Testis (tissue), 3 donors: ENCODE results near the gene ASPM. TPM values are rescaled to one million over a fixed set of nuclear protein-coding genes. Genes with fewer than 3 reads are reported as not detected.

Source experiments
- DNase-seq: peaks from one replicate; pipeline ENCODE4 v3.0.0-alpha.2; 2019
- H3K27ac ChIP-seq, 2 donors: fragments of 200-600 bp; sonication (generic); one replicate each; pipeline ENCODE4 v1.5.1; 2019
- H3K27me3 ChIP-seq: fragments of 200-600 bp; sonication (generic); one replicate; pipeline ENCODE4 v1.5.1; 2019
- H3K36me3 ChIP-seq: fragments of 200-600 bp; sonication (generic); one replicate; pipeline ENCODE4 v1.5.1; 2017; ENCODE audit warnings: low read depth; ENCODE audit errors: missing control alignments
- H3K4me1 ChIP-seq: fragments of 200-600 bp; sonication (generic); one replicate; pipeline ENCODE4 v1.5.1; 2019
- H3K4me3 ChIP-seq, 2 donors: fragments of 200-600 bp; sonication (generic); one replicate each; pipeline ENCODE4 v1.5.1; 2017 to 2019
- H3K9me3 ChIP-seq: fragments of 200-600 bp; sonication (generic); one replicate; pipeline ENCODE4 v1.5.1; 2017
- POLR2A ChIP-seq: fragments of 450-650 bp; IDR thresholded peaks from one replicate; pipeline ENCODE4 v1.6.1; 2017; ENCODE audit warnings: antibody characterized with exemption, mild to moderate bottlenecking, moderate library complexity
- WGBS, 2 donors: methylation state at CpG; one replicate each; pipeline ENCODE4 v1.1.5; 2018; 5-methylcytosine and 5-hydroxymethylcytosine counted together
- intact Hi-C: fragments of 100-400 bp; cut with DNase I; formaldehyde crosslinking; loops from one replicate; pipeline ENCODE4 v1.15.1; 2023; ENCODE audit warnings: low total_unique reads
- polyA plus RNA-seq: library from polyadenylated mRNA; stranded (reverse); fragments of 350-450 nt; fragmentation: Illumina TruSeq; extraction: RNeasy Lipid Tissue Mini Kit (QIAGEN cat#74804); gene quantifications from one replicate; pipeline ENCODE4 v1.2.3, GENCODE V29; 2014; ENCODE audit warnings: low read depth, low replicate concordance; ENCODE audit not compliant: insufficient read depth
- total RNA-seq, 2 donors: library from RNA; depleted of rRNA; stranded (reverse); fragments of >200 nt; gene quantifications; one replicate each; pipeline ENCODE4 v1.2.3, GENCODE V29; 2016
- TF ChIP-seq, protein P1 (sequence below), 3 experiments: fragments of 450-650 bp in 2 of 3; fragments of 200-600 bp in 1 of 3; sonication (generic) in 1 of 3; IDR thresholded peaks; one replicate each; pipeline ENCODE4 v1.5.1; 2016 to 2019; ENCODE audit warnings: antibody characterized with exemption in 3 of 3, mild to moderate bottlenecking in 2 of 3, moderate library complexity in 1 of 3

Gene ASPM
- total and polyA plus RNA-seq, 3 donors from 2014 or later, result 1.6 to 13.4 (median 10.6) TPM

DNA sequence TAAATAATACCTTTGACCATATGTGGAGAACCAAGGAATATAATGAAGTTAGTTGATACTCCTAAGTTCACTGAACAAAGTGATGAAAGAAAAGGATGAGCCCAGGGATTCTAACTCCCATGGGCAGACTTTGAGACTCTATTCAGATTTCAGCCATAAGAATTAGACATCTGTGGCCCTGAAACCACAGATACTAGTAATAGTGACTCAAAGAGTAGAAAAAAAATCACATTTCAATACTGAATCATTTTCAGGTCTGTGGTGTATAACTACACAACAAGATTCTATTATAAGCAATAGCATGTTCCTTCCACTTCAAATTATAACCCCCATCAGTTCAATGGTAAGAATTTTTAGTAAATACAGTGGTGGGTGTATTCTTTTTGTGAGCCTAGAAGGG, 63.0 kb downstream of the ASPM start:
- no peak for DNase-seq
- H3K9me3 ChIP-seq, result no peaks in the 10 kb centered on the region
- no peak overlapping the region for H3K4me3 ChIP-seq
- intact Hi-C loops, result no loop called here
- H3K36me3 ChIP-seq, result no peaks in the 10 kb centered on the region
- no peak overlapping the region for H3K27ac ChIP-seq
- H3K27me3 ChIP-seq, result no peaks in the 10 kb centered on the region
- TF ChIP-seq, protein P1, sequence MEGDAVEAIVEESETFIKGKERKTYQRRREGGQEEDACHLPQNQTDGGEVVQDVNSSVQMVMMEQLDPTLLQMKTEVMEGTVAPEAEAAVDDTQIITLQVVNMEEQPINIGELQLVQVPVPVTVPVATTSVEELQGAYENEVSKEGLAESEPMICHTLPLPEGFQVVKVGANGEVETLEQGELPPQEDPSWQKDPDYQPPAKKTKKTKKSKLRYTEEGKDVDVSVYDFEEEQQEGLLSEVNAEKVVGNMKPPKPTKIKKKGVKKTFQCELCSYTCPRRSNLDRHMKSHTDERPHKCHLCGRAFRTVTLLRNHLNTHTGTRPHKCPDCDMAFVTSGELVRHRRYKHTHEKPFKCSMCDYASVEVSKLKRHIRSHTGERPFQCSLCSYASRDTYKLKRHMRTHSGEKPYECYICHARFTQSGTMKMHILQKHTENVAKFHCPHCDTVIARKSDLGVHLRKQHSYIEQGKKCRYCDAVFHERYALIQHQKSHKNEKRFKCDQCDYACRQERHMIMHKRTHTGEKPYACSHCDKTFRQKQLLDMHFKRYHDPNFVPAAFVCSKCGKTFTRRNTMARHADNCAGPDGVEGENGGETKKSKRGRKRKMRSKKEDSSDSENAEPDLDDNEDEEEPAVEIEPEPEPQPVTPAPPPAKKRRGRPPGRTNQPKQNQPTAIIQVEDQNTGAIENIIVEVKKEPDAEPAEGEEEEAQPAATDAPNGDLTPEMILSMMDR (IDR thresholded peaks at IDR 0.05), result no peak
- no peak for TF ChIP-seq POLR2A
- H3K4me1 ChIP-seq, result no peaks in the 10 kb centered on the region

DNA sequence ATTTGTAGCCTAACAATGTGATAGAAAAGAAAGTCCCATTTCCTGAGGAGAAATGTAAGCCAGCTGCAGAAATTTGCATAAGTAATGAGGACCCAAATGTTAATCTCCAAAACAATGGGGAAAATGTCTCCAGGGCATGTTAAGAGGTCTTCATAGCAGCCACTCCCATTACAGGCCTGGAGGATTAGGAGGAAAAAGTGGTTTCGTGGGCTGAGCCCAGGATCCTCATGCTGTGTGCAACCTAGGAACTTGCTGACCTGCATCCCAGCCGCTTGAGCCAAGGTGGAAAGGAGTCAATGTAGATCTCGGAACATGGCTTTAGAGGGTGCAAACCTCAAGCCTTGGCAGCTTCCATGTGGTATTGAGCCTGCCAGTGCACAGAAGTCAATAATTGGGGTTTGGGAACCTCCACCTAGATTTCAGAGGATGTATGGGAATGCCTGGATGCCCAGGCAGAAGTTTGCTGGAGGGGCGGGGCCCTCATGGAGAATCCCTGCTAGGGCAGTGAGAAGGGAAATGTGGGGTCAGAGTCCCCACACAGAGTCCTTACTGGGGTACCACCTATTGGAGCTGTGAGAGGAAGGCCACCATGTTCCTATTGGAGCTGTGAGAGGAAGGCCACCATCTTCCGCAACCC, 65.2 kb downstream of the ASPM start:
- Histone ChIP-seq H3K4me1 (no peaks in the 10 kb centered on the region), H3K4me3 (no peak overlapping the region), H3K9me3 (no peaks in the 10 kb centered on the region), H3K27me3 (no peaks in the 10 kb centered on the region), H3K27ac (no peak overlapping the region), H3K36me3 (no peaks in the 10 kb centered on the region)
- 90 to 95% methylated on average over 4 to 5 of the region's 5 CpGs for WGBS, 2 donors
- TF ChIP-seq, protein P1 (IDR thresholded peaks at IDR 0.05), result no peak
- no peak for TF ChIP-seq POLR2A
- no peak for DNase-seq
- intact Hi-C loops, result no loop called here

DNA sequence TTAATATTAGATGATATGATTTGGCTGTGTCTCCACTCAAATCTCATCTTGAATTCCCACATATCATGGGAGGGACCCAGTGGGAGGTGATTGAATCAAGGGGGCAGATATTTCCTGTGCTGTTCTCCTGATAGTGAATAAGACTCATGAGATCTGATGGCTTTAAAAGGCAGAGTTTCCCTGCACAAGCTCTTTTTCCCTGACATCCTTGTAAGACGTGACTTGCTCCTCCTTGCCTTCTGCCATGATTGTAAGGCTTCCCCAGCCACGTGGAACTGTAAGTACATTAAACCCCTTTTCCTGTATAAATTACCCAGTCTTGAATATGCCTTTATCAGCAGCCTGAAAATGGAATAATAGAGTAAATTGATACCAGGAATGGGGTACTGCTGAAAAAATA, 66.1 kb downstream of the ASPM start:
- H3K4me1 ChIP-seq, result no peaks in the 10 kb centered on the region
- DNase-seq, result no peak
- H3K27ac ChIP-seq, result no peak overlapping the region
- H3K9me3 ChIP-seq, result no peaks in the 10 kb centered on the region
- 71 to 81% methylated on average over 2 of the region's 2 CpGs for WGBS, 2 donors
- intact Hi-C loops, result no loop called here
- TF ChIP-seq, protein P1 (IDR thresholded peaks at IDR 0.05), result no peak
- TF ChIP-seq POLR2A, result no peak
- H3K4me3 ChIP-seq, result no peak overlapping the region
- no peaks in the 10 kb centered on the region for H3K27me3 ChIP-seq
- no peaks in the 10 kb centered on the region for H3K36me3 ChIP-seq

DNA sequence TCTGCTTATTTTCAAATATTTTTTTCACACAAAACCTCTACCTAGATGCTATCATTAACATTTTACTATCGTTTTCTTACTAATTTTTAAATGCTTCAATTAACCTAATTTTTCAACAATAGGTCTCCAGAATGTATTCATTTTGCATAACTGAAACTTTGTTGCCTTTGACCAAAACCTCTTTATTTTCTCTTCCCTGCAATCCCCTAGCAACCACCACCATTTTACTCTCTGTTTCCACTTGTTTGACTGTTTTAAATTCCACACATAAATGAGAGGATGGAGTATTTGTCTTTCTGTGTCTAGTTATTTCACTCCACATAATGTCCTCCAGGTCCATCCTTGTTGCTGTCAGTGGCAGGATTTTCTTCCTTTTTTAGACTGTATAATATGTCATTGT, 69.9 kb downstream of the ASPM start:
- Histone ChIP-seq H3K27ac (no peak overlapping the region), H3K4me3 (no peak overlapping the region), H3K4me1 (no peaks in the 10 kb centered on the region), H3K27me3 (no peaks in the 10 kb centered on the region), H3K9me3 (no peaks in the 10 kb centered on the region), H3K36me3 (no peaks in the 10 kb centered on the region)
- 39 to 49% methylated on average over 1 of the region's 1 CpG for WGBS, 2 donors
- TF ChIP-seq, protein P1 (IDR thresholded peaks at IDR 0.05), result no peak
- TF ChIP-seq POLR2A, result no peak
- DNase-seq, result no peak
- intact Hi-C loops, result no loop called here

DNA sequence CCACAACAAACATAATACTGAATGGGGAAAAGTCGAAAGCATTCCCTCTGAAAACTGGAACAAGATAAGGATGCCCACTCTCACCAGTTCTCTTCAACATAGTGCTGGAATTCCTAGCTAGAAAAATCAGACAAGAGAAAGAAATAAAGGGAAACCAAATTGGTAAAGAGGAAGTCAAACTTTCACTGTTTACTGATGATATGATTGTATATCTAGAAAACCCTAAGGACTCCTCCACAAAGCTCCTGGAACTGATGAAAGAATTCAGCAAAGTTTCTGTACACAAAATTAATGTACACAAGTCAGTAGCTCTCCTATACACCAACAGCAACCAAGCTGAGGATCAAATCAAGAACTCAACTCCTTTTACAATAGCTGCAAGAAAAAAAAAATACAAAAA, 72.5 kb downstream of the ASPM start:
- Histone ChIP-seq H3K9me3 (no peaks in the 10 kb centered on the region), H3K36me3 (no peaks in the 10 kb centered on the region), H3K27me3 (no peaks in the 10 kb centered on the region), H3K4me1 (no peaks in the 10 kb centered on the region), H3K4me3 (no peak overlapping the region), H3K27ac (no peak overlapping the region)
- WGBS, 2 donors, result 91 to 94% methylated on average over 1 of the region's 1 CpG
- DNase-seq, result no peak
- TF ChIP-seq, protein P1 (IDR thresholded peaks at IDR 0.05), result no peak
- no peak for TF ChIP-seq POLR2A
- intact Hi-C loops, result no loop called here
